Neuronal stem cell (in vitro differentiated cells): ENCODE data around the gene GPR55.

Source experiments
- DNase-seq: peaks from one replicate; pipeline ENCODE4 v3.0.0-alpha.2; 2013; ENCODE audit warnings: low spot score
- H2AFZ ChIP-seq: one replicate; pipeline ENCODE4 v1.6.1; 2013; ENCODE audit warnings: mild to moderate bottlenecking, low read length, inconsistent platforms
- H2AK5ac ChIP-seq: 2 replicates; pipeline ENCODE4 v1.6.1; 2013; ENCODE audit warnings: low read depth, mild to moderate bottlenecking, inconsistent platforms, low read length, moderate library complexity, mixed read lengths
- H2BK120ac ChIP-seq: 2 replicates; pipeline ENCODE4 v1.6.1; 2013; ENCODE audit warnings: low read depth, mild to moderate bottlenecking, inconsistent platforms, low read length, moderate library complexity, mixed read lengths
- H2BK12ac ChIP-seq: one replicate; pipeline ENCODE4 v1.6.1; 2013; ENCODE audit warnings: low read length, inconsistent platforms
- H2BK15ac ChIP-seq: 2 replicates; pipeline ENCODE4 v1.6.1; 2013; ENCODE audit warnings: mild to moderate bottlenecking, low read length, inconsistent platforms, mixed read lengths
- H2BK5ac ChIP-seq: one replicate; pipeline ENCODE4 v1.6.1; 2013; ENCODE audit warnings: inconsistent platforms, mild to moderate bottlenecking, low read length, moderate library complexity
- H3K14ac ChIP-seq: one replicate; pipeline ENCODE4 v1.6.1; 2013; ENCODE audit warnings: low read length, inconsistent platforms
- H3K18ac ChIP-seq: 2 replicates; pipeline ENCODE4 v1.6.1; 2013; ENCODE audit warnings: low read length, inconsistent platforms
- H3K23ac ChIP-seq: 2 replicates; pipeline ENCODE4 v1.6.1; 2013; ENCODE audit warnings: low read depth, mild to moderate bottlenecking, mixed read lengths, low read length, inconsistent platforms; ENCODE audit not compliant: poor library complexity
- H3K27ac ChIP-seq: replicated peaks from 3 replicates; pipeline ENCODE4 v1.5.1; 2013; ENCODE audit warnings: low read length, inconsistent platforms
- H3K27me3 ChIP-seq, 3 experiments: 2 replicates each; pipeline ENCODE4 v1.6.1; 2013; ENCODE audit warnings: low read length in 3 of 3, mild to moderate bottlenecking in 2 of 3, inconsistent platforms in 1 of 3, low read depth in 1 of 3, mixed read lengths in 1 of 3, moderate library complexity in 1 of 3; ENCODE audit not compliant: control insufficient read depth in 3 of 3, insufficient read depth in 3 of 3
- H3K36me3 ChIP-seq, 2 donors: replicated peaks in 1 of 2; 2 replicates each; pipeline ENCODE4 v1.6.1; 2013; ENCODE audit warnings: low read length in 2 of 2; ENCODE audit not compliant: control insufficient read depth in 2 of 2, insufficient read depth in 2 of 2
- H3K4ac ChIP-seq: 2 replicates; pipeline ENCODE4 v1.6.1; 2013; ENCODE audit warnings: inconsistent platforms, mild to moderate bottlenecking, low read length, moderate library complexity
- H3K4me1 ChIP-seq, 2 donors: 1 replicate in 1 of 2; 2 replicates in 1 of 2; pipeline ENCODE4 v1.6.1; 2013; ENCODE audit warnings: low read length in 2 of 2, low read depth in 1 of 2; ENCODE audit not compliant: control insufficient read depth in 2 of 2, insufficient read depth in 1 of 2
- H3K4me2 ChIP-seq: one replicate; pipeline ENCODE4 v1.6.1; 2013; ENCODE audit warnings: mild to moderate bottlenecking, low read length, inconsistent platforms; ENCODE audit not compliant: insufficient read depth, poor library complexity, severe bottlenecking
- H3K4me3 ChIP-seq, 2 donors: 2 replicates each; pipeline ENCODE4 v1.5.1; 2013; ENCODE audit warnings: low read length in 2 of 2, mild to moderate bottlenecking in 2 of 2, inconsistent platforms in 1 of 2, moderate library complexity in 1 of 2
- H3K79me1 ChIP-seq: one replicate; pipeline ENCODE4 v1.6.1; 2013; ENCODE audit warnings: low read depth, mild to moderate bottlenecking, inconsistent platforms, low read length, moderate library complexity
- H3K9ac ChIP-seq: one replicate; pipeline ENCODE4 v1.6.1; 2013; ENCODE audit warnings: mild to moderate bottlenecking, low read depth, low read length, inconsistent platforms; ENCODE audit not compliant: poor library complexity
- H3K9me3 ChIP-seq, 2 donors: replicated peaks in 1 of 2; 2 replicates each; pipeline versions ENCODE3 to v1.6.1; 2013; ENCODE audit warnings: low read length in 2 of 2, mild to moderate bottlenecking in 2 of 2, inconsistent platforms in 1 of 2, low read depth in 1 of 2, mixed read lengths in 1 of 2, moderate library complexity in 1 of 2; ENCODE audit not compliant: control insufficient read depth in 2 of 2, insufficient read depth in 1 of 2
- H4K8ac ChIP-seq: one replicate; pipeline ENCODE4 v1.6.1; 2013; ENCODE audit warnings: low read depth, mild to moderate bottlenecking, inconsistent platforms, low read length, moderate library complexity
- H4K91ac ChIP-seq: one replicate; pipeline ENCODE4 v1.6.1; 2013; ENCODE audit warnings: low read length, low read depth, mild to moderate bottlenecking, inconsistent platforms; ENCODE audit not compliant: poor library complexity
- WGBS, 2 donors: extraction: QIAGEN DNeasy Blood & Tissue Kit; methylation state at CpG; one replicate each; pipeline ENCODE4 v1.1.7; 2013; ENCODE audit warnings: missing lambda C conversion rate in 2 of 2, mixed read lengths in 1 of 2; ENCODE audit not compliant: insufficient read length in 2 of 2, insufficient replicate concordance in 1 of 2; ENCODE audit errors: extremely low coverage in 2 of 2; 5-methylcytosine and 5-hydroxymethylcytosine counted together

Gene GPR55

GRCh38 chr2:230898016-230898712, 26.9 kb downstream of the GPR55 start:
- H3K4ac ChIP-seq = peak overlapping the region; percentile 20
- peak overlapping the region; percentile 51 for H3K18ac ChIP-seq
- peaks cover 7 to 27% of the 10 kb centered on the region in 2 donors for H3K4me1 ChIP-seq
- no peak overlapping the region for H3K4me2 ChIP-seq
- H3K4me3 ChIP-seq = no peak overlapping the region
- no peak for DNase-seq
- no peak overlapping the region for H3K27ac ChIP-seq
- H3K36me3 ChIP-seq = no peaks in the 10 kb centered on the region
- peak overlapping the region; percentile 40 for H2AK5ac ChIP-seq
- no peak overlapping the region for H3K9ac ChIP-seq
- no peak overlapping the region for H2BK120ac ChIP-seq
- no peak overlapping the region for H4K91ac ChIP-seq
- H3K9me3 ChIP-seq = no peaks in the 10 kb centered on the region
- H3K27me3 ChIP-seq = no peaks in the 10 kb centered on the region
- H2BK12ac ChIP-seq = peak overlapping the region; percentile 33
- WGBS, 2 donors = no CpG with 5 or more reads among the region's 13 CpGs
- H3K23ac ChIP-seq = no peak overlapping the region
- H2AFZ ChIP-seq = peak overlapping the region; percentile 89
- peak overlapping the region; percentile 42 for H2BK5ac ChIP-seq
- peak overlapping the region; percentile 70 for H2BK15ac ChIP-seq
- H4K8ac ChIP-seq = no peak overlapping the region
- no peaks in the 10 kb centered on the region for H3K79me1 ChIP-seq
- H3K14ac ChIP-seq = no peak overlapping the region

GRCh38 chr2:230896346-230897115, 28.5 kb downstream of the GPR55 start:
- H3K18ac ChIP-seq = no peak overlapping the region
- H2BK12ac ChIP-seq = no peak overlapping the region
- no peak overlapping the region for H4K8ac ChIP-seq
- no peak overlapping the region for H3K4me3 ChIP-seq
- H3K4me2 ChIP-seq = no peak overlapping the region
- H3K27ac ChIP-seq = no peak overlapping the region
- H2BK15ac ChIP-seq = no peak overlapping the region
- no CpG with 5 or more reads among the region's 19 CpGs for WGBS, 2 donors
- no peak overlapping the region for H3K9ac ChIP-seq
- no peak overlapping the region for H3K14ac ChIP-seq
- H3K23ac ChIP-seq = no peak overlapping the region
- no peak overlapping the region for H3K4ac ChIP-seq
- no peaks in the 10 kb centered on the region for H3K79me1 ChIP-seq
- H3K9me3 ChIP-seq = peaks cover 0 to 3% of the 10 kb centered on the region in 2 donors
- H3K4me1 ChIP-seq = peaks cover 6 to 31% of the 10 kb centered on the region in 2 donors
- no peak for DNase-seq
- H2AK5ac ChIP-seq = no peak overlapping the region
- H2BK120ac ChIP-seq = no peak overlapping the region
- no peaks in the 10 kb centered on the region for H3K27me3 ChIP-seq
- no peak overlapping the region for H2AFZ ChIP-seq
- H4K91ac ChIP-seq = no peak overlapping the region
- no peaks in the 10 kb centered on the region for H3K36me3 ChIP-seq
- peak overlapping the region; percentile 54 for H2BK5ac ChIP-seq

- peaks cover 0 to 3% of the 10 kb centered on the region in 2 donors for H3K9me3 ChIP-seq
- no CpG with 5 or more reads among the region's 6 CpGs for WGBS, 2 donors
- no peak overlapping the region for H2AK5ac ChIP-seq
- no peak overlapping the region for H2BK12ac ChIP-seq
- H2BK15ac ChIP-seq = no peak overlapping the region
- H3K23ac ChIP-seq = no peak overlapping the region
- peak overlapping the region; percentile 54 for H2BK5ac ChIP-seq
- H3K9ac ChIP-seq = no peak overlapping the region
- H3K4me2 ChIP-seq = no peak overlapping the region
- no peak overlapping the region for H3K4ac ChIP-seq
- H4K8ac ChIP-seq = no peak overlapping the region
- no peak overlapping the region for H3K27ac ChIP-seq
- H3K4me3 ChIP-seq = no peak overlapping the region
- H3K36me3 ChIP-seq = no peaks in the 10 kb centered on the region
- no peak overlapping the region for H3K14ac ChIP-seq
- H3K79me1 ChIP-seq = no peaks in the 10 kb centered on the region
- H3K18ac ChIP-seq = peak overlapping the region; percentile 51
- no peak for DNase-seq
- H2AFZ ChIP-seq = no peak overlapping the region
- no peak overlapping the region for H4K91ac ChIP-seq
- H3K27me3 ChIP-seq = no peaks in the 10 kb centered on the region
- no peak overlapping the region for H2BK120ac ChIP-seq
- peaks cover 7 to 37% of the 10 kb centered on the region in 2 donors for H3K4me1 ChIP-seq
Observed at GRCh38 chr2:230895536-230896345, 29.3 kb downstream of the GPR55 start.
